GM12801 (cell line): ENCODE data around the gene ACTL7A.

Experiments
- CTCF ChIP-seq: IDR thresholded peaks from one replicate; pipeline ENCODE4 v1.5.1; 2011; ENCODE audit warnings: control low read depth; ENCODE audit not compliant: insufficient read length; ENCODE audit errors: extremely low read depth

ACTL7A gene

DNA sequence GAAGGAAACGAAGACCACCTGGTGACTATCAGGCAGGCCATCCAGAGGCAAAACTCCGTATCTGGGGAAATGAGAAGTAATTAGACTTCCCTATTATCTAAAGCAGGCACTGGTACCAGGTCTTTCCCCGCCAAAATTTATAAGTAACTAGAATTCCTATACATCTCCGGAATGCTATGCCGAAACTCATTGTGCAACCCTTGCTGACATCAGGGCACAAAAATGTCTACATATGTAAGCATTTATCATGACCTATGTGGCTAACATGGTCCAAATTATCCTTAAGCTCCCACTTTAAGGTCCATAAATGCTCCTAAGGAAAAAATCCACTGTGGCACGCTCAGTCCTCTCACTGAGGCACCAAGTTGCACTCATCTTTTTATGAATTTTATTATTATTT is 24.0 kb upstream of the ACTL7A start:
- TF ChIP-seq CTCF: no peak

GRCh38 chr9:108842610-108843295 is 19.3 kb upstream of the ACTL7A start:
- TF ChIP-seq CTCF: no peak

GRCh38 chr9:108844391-108844790 is 17.7 kb upstream of the ACTL7A start:
- no peak for TF ChIP-seq CTCF

DNA sequence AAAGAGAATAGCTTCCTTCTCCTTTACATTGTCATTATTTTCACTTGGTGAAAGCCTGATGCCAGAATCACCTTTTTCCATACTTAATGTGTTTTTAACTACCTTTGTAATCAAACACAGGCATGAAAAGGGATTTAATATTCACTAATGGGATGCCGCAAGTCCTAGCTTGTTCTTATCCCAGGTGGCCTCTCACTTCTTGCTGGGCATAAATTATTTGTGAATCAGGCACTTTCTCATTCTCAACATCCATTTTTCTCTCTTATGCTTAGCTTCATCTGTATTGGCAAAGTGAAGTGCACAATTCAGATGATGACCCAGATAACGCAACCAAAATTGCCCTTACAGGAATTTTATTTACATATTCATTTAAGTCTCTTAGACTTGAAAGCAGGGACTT is 17.2 kb upstream of the ACTL7A start:
- no peak for TF ChIP-seq CTCF

GRCh38 chr9:108845507-108845906 is 16.6 kb upstream of the ACTL7A start:
- TF ChIP-seq CTCF: no peak

DNA sequence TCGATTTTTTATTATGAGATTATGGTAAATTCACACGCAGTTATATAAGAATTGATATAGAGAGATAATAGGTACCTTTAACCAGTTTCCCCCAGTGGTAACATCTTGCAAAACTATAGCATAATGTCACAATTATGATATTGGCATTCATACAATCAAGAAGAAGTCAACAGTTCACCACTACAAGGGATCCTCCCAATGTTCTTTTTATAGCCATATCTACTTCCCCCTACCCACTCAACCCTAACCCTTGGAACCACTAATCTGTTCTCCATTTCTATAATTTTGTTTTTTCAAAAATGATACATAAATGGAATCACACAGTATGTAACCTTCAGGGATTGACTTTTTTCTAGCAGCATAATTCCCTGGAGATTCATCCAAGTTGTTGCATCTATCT is 16.1 kb upstream of the ACTL7A start:
- no peak for TF ChIP-seq CTCF

GRCh38 chr9:108850293-108850897 is 11.7 kb upstream of the ACTL7A start:
- no peak for TF ChIP-seq CTCF
